Measurements from ENCODE around the gene MMP24OS. TPM values are rescaled to one million over a fixed set of nuclear protein-coding genes. Genes with fewer than 3 reads are reported as not detected.
A peak's percentile ranks its signal among the peaks of the same experiment; 100 is the strongest.

Gene MMP24OS
- total RNA-seq, 2 donors from 2014 or later, result 38.3 to 104 TPM

DNA sequence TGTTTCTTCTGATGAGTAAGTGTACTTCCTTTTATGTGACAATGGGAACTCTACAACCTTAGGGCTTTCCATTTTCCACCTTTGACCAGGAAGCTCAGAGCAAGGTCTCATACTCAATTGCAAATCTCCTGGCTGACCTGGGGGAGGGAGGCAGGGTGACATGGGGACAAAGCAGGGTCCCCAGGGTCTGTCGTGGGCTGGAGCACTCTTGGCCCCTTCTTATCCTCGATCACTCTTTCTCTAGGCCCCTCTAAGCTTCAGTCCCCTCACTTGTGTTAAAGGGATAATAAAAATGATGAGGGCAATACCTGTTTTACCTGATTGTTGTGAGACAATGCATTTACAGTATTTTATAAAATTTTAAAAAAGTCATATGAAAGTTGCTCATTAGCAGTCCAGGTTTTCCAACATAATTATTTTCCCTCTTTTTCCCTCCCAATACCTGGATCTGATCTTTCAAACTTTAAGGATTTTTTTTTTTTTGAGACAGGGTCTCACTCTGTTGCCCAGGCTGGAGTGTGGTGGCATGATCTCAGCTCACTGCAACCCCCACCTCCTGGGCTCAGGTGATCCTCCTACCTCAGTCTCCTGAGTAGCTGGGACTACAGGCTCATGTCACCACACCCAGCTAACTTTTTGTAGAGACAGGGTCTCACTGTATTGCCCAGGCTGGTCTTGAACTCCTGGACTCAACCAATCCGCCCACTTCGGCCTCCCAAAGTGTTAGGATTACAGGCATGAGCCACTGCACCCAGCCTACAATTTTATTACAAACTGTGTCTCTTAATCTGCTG, 22.7 kb upstream of the MMP24OS start:
- Mint-ChIP-seq H3K27me3 (no peaks in the 10 kb centered on the region), H3K36me3 (ENCODE audit: low read depth) (no peaks in the 10 kb centered on the region), H3K4me3 (no peak overlapping the region), H3K9me3 (no peaks in the 10 kb centered on the region), H3K4me1 (peaks cover 18% of the 10 kb centered on the region), H3K27ac (no peak overlapping the region)
- no peak for ATAC-seq (replicated peaks)

DNA sequence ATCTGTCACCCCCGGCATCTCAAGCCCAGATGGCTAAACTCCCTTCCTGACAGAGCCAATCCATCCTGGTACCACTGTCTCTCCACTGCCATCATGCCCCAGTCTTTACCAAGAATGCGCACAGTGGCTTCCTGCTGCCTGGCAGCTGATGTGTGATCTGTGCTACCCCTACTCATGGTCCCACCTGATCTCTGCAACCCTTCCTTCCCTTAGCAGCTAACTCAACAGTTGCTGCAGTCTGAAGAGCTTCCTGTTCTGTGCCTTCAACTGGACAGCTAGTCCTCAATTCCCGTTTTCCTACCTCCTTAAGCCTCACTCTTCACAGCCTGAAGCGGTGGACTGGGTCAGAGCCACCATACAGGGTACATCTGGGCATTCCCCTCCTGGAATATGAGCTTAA, 21.9 kb upstream of the MMP24OS start:
- ATAC-seq (replicated peaks), result no peak
- H3K4me3 Mint-ChIP-seq, result no peak overlapping the region

DNA sequence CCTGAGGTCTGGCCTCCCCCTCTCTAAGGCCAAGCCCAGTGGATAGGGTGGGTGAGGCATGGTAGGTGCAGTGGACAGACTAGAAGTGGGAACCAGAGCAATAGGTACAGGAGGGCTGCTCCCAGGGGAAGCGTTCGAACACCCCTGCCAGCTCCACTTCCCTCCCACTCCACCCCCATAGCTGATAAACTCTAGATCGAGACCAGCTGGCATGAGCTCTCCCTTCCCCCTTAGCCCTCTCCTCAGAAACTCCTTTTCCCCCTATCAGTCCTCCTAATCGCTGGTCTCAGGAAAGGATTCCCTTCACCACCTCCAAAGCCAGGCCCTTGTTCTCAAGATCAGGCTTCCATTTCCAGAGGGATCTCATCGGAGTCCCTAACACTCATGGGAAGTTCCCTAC, 20.3 kb upstream of the MMP24OS start:
- no peaks in the 10 kb centered on the region for H3K4me1 Mint-ChIP-seq
- H3K27ac Mint-ChIP-seq, result no peak overlapping the region
- H3K27me3 Mint-ChIP-seq, result peaks cover 4% of the 10 kb centered on the region
- no peak overlapping the region for H3K4me3 Mint-ChIP-seq
- no peaks in the 10 kb centered on the region for H3K36me3 Mint-ChIP-seq (ENCODE audit: low read depth)
- no peaks in the 10 kb centered on the region for H3K9me3 Mint-ChIP-seq
- ATAC-seq (replicated peaks), result no peak

More for the DNA sequence above, 21.9 kb upstream of the MMP24OS start:
- Mint-ChIP-seq H3K9me3 (no peaks in the 10 kb centered on the region), H3K36me3 (ENCODE audit: low read depth) (no peaks in the 10 kb centered on the region), H3K27ac (peak overlapping the region; percentile 23), H3K4me1 (peaks cover 9% of the 10 kb centered on the region), H3K27me3 (peaks cover 4% of the 10 kb centered on the region)

DNA sequence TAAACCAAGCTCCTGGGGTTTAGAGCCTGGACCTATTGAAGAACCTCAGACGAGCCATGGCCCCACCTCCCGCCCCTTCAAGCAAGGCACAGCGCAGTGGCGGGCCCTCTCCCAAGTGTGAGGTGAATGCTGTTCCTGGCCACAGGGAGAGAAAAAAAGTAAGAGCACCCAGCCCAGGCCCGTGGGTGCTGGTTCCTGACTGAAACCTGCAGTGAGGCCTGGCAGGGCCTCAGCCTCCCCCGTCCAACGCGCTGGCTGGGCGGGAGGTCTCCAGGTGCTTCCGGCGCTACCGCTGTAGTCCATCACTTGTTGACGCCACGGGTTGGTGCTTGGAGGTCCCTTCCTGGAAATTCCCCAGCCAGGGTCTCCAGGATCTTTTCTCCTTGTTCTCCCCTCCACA, 19.8 kb upstream of the MMP24OS start:
- ATAC-seq (replicated peaks), result no peak
- H3K27ac Mint-ChIP-seq, result no peak overlapping the region
- no peaks in the 10 kb centered on the region for H3K9me3 Mint-ChIP-seq
- no peaks in the 10 kb centered on the region for H3K36me3 Mint-ChIP-seq (ENCODE audit: low read depth)
- H3K27me3 Mint-ChIP-seq, result peaks cover 6% of the 10 kb centered on the region
- no peaks in the 10 kb centered on the region for H3K4me1 Mint-ChIP-seq
- H3K4me3 Mint-ChIP-seq, result no peak overlapping the region

DNA sequence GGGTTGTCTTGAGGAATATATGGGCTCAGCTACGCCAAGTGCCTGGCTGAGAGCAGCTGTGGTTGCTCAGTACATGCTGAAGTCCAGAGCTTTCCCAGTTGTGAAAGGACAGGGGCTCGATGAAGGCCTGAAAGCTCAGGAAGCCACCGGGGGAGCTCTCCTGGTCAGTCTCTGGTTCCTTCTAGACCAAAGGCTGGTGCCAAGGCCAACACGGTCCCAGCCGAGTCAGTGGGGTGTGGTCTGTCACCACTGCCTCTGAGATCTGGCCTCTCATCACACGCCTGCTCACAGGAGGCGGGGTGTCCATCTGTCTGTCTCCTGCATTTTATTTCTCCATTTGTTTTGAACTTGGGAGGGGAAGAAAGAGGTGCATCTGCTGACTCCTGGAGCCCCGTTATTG, 19.2 kb upstream of the MMP24OS start:
- Mint-ChIP-seq H3K27ac (no peak overlapping the region), H3K27me3 (peaks cover 10% of the 10 kb centered on the region), H3K9me3 (no peaks in the 10 kb centered on the region), H3K4me1 (no peaks in the 10 kb centered on the region), H3K4me3 (no peak overlapping the region), H3K36me3 (ENCODE audit: low read depth) (no peaks in the 10 kb centered on the region)
- ATAC-seq (replicated peaks), result no peak

DNA sequence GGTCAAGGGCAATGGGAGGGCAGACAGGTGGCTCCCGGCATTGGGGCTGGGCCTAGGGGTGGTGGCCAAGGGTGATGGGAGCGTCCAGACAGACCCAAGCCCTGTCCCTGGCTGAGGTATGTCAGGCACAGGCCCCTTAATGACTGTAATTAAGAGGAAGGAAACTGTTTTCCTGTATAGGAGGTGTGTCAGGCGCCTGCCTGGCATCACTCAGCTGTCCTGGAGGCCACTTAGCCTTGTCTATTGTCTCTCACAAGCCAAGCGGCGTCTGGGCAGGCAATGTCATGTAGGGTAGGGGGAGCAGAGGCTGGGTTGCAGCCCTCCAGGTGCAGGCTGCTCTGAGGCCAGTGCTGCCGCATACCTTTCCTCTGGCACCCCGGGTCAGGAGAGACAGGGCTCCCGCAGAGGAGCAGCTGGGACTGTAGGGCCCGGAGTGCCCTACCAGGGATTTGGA, 18.2 kb upstream of the MMP24OS start:
- H3K27ac Mint-ChIP-seq, result no peak overlapping the region
- ATAC-seq (replicated peaks), result no peak
- H3K9me3 Mint-ChIP-seq, result no peaks in the 10 kb centered on the region
- H3K4me1 Mint-ChIP-seq, result no peaks in the 10 kb centered on the region
- H3K4me3 Mint-ChIP-seq, result no peak overlapping the region
- no peaks in the 10 kb centered on the region for H3K36me3 Mint-ChIP-seq (ENCODE audit: low read depth)
- H3K27me3 Mint-ChIP-seq, result peaks cover 10% of the 10 kb centered on the region

DNA sequence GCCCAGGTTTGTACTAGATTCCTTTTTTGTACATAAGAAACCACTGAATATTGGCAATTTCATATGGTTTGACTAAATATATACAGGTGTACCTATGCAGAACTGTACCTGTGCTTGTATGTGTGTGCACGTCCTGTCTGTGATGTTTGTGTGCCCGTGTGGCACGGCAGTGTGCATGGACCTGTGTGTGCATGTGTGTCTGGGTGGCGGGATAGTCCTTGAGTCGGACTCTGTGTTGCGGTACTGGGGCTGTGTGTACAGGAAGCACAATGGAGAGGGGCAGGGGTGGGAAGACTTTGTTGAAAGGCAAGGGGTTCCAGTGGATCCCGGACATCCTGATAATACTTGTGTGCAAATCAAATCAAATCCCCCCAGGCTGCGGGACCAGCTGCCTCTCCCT, 17.8 kb upstream of the MMP24OS start:
- Mint-ChIP-seq H3K4me1 (no peaks in the 10 kb centered on the region), H3K27ac (no peak overlapping the region), H3K9me3 (no peaks in the 10 kb centered on the region), H3K4me3 (no peak overlapping the region), H3K27me3 (peaks cover 10% of the 10 kb centered on the region), H3K36me3 (ENCODE audit: low read depth) (no peaks in the 10 kb centered on the region)
- no peak for ATAC-seq (replicated peaks)

DNA sequence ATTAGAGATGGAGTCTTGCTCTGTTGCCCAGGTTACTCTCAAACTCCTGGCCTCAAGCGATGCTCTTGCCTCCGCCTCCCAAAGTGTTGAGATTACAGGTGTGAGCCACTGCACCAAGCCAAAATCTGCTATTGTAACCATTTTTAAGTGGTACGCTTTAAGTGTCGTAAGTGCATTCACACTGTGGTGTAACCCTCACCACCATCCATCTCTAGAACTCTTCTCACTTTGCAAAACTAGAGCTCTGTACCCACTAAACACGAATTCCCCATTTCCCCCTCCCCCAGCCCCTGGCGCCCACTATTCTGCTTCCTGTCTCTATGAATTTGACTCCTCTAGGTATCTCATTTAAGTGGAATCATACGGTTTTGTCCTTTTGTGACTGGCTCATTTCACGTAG, 17.1 kb upstream of the MMP24OS start:
- H3K27ac Mint-ChIP-seq, result no peak overlapping the region
- no peak overlapping the region for H3K4me3 Mint-ChIP-seq
- no peaks in the 10 kb centered on the region for H3K9me3 Mint-ChIP-seq

DNA sequence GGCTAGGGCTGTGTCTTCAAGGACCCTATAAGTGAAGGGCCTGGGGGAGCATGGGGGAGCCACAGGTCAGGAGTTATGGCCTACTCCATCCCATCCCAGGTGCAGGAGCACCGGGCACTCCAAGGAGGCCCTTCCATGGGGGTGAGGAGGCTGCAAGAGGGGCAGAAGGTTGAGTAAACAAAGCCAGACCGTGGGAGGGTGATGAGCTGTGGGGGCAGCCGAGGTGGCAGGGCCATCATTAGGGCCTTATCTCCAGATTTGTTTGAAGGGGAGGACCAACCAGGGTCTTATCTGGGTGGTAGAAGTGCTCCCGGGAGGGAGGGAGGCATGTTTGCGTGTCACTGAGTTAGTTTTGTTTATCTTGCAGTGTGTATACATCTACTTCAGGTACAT, 16.4 kb upstream of the MMP24OS start:
- Mint-ChIP-seq H3K9me3 (no peaks in the 10 kb centered on the region), H3K4me1 (no peaks in the 10 kb centered on the region), H3K27ac (no peak overlapping the region), H3K36me3 (ENCODE audit: low read depth) (no peaks in the 10 kb centered on the region), H3K27me3 (peaks cover 10% of the 10 kb centered on the region), H3K4me3 (no peak overlapping the region)
- ATAC-seq (replicated peaks), result no peak

More for the DNA sequence above, 17.1 kb upstream of the MMP24OS start:
- H3K4me1 Mint-ChIP-seq, result no peaks in the 10 kb centered on the region
- no peak for ATAC-seq (replicated peaks)
- peaks cover 10% of the 10 kb centered on the region for H3K27me3 Mint-ChIP-seq
- no peaks in the 10 kb centered on the region for H3K36me3 Mint-ChIP-seq (ENCODE audit: low read depth)

DNA sequence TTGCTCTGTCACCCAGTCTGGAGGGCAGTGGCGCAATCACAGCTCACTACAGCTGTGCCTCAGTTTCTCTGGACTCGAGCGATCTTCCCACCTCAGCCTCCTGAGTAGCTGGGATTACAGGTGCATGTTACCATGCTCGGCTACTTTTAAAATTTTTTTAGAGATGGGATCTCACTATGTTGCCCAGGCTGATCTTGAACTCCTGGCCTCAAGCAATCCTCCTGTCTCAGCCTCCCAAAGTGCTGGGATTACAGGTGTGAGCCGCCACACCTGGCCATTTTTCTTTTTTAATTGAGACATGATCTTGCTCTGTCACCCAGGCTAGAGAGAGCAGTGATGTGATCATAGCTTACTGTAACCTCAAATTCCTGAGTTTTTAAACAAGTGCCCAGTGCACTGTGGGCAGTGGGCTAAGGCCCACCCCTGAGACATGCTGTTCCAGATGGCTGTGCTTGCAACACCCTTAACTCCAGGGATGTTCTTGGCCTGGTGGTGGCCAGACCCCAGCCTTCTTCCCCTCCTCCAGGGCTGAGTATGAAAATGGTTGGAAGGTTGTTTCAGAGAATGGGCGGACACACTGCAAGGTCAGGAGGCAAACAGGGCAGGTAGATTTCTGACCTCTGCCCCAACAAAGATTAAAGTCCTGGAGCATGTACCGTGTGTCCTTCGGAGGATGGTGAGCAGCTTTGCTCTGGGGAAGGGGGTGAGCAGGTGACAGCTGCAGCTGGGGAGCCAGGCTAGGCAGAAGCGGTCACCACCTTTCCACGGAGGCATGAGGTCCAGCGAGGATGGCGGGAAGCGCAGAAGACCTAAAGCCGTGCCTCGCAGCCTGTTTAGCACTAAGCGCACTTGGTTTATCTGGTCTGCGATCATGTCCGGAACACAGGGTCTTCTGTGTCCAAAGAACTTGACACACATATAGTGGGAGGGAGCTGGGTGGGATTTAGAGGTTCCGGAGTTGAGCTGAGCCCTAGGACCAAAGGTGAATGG, 15.7 kb upstream of the MMP24OS start:
- no peak overlapping the region for H3K27ac Mint-ChIP-seq
- H3K36me3 Mint-ChIP-seq (ENCODE audit: low read depth), result no peaks in the 10 kb centered on the region
- no peak for ATAC-seq (replicated peaks)
- H3K27me3 Mint-ChIP-seq, result peaks cover 10% of the 10 kb centered on the region
- no peak overlapping the region for H3K4me3 Mint-ChIP-seq
- no peaks in the 10 kb centered on the region for H3K9me3 Mint-ChIP-seq
- H3K4me1 Mint-ChIP-seq, result no peaks in the 10 kb centered on the region

DNA sequence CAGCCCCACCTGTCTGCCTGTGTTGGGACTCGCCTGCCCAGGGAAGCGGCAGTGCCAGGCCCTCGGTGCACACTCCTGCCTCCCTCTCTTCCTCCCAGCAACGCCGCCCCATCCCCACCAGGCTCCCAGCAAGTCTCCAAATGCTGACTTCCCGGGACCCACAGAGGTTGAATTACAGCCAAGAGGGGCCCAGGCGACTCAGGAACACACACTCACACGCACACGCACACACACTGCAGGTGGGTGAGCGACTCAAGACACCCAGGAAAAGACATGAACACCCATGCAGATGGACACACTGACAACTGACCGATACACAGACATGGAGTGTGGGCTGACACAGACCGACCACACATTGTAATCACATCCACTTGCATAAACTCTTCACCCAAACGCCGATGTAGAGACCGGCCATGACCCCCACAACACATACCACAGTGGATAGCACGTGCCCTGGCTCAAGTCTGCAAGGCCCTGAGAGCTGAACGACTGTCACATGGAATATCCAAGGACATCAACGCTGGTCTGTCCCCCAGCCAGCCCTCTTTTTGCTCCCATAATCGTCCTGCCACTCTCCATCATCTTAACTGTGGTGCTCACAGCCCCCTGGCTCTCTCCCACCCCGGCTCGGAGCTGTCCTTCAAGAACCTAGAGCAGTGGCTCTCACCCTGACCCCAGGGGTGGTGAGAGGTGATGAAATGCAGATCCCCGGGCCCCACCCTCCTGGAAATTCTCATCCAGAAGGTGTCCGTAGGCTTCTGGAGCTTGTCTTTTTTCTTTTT, 14.8 kb upstream of the MMP24OS start:
- no peak for ATAC-seq (replicated peaks)
- Mint-ChIP-seq H3K9me3 (no peaks in the 10 kb centered on the region), H3K27ac (no peak overlapping the region), H3K36me3 (ENCODE audit: low read depth) (no peaks in the 10 kb centered on the region), H3K4me1 (no peaks in the 10 kb centered on the region), H3K27me3 (peaks cover 10% of the 10 kb centered on the region), H3K4me3 (no peak overlapping the region)

DNA sequence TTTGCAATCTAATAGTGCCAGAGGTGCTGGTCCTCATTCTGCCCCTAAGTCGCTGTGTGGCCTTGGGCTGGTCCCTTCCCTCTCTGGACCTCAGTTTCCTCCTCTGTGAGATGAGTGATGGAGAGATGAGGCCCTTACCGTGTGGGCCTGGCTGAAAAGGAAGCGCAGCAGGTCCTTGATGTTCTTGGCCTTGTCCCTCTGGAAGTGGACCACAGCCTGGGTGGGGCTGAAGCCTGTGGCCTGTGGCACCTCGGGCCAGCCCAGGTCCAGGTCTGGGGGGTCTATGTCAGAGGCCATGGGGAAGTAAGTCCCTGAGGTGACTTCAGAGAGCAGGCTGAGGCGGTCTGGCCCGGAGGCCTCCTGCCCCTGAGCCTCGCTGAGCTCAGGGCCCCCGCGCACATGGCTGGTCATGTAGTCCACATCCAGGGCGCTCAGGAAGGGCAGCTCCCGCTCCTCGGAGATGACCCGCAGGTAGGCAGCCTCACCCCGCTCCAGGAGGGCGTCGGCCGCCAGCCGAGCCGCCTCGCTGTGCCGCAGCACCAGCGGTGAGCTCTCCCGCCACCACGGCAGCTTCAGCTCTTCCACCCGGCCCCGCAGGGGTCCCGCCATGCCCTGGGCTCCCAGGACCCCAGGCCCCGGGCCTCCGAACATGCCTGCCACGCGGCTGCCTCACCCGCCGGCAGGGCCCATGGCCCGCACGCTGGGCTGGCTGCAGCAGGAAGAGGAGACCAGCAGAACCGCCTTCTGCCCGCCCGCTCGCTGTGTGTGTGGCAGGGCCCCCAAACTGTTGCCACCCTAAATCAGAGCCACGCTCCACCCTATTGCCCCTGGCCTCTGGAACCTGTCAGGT, 14.0 kb upstream of the MMP24OS start, which contains the start of gene FAM83C:
TSS of gene FAM83C (minus strand) at position 772 of the 850 bp plus-strand sequence. CDS start at position 651, 121 bp downstream.
- Mint-ChIP-seq H3K4me1 (no peaks in the 10 kb centered on the region), H3K36me3 (ENCODE audit: low read depth) (no peaks in the 10 kb centered on the region), H3K9me3 (no peaks in the 10 kb centered on the region), H3K27ac (no peak within 1 kb of the TSS), H3K4me3 (no peak within 1 kb of the TSS), H3K27me3 (peaks cover 10% of the 10 kb centered on the region)
- no peak for ATAC-seq (replicated peaks)

DNA sequence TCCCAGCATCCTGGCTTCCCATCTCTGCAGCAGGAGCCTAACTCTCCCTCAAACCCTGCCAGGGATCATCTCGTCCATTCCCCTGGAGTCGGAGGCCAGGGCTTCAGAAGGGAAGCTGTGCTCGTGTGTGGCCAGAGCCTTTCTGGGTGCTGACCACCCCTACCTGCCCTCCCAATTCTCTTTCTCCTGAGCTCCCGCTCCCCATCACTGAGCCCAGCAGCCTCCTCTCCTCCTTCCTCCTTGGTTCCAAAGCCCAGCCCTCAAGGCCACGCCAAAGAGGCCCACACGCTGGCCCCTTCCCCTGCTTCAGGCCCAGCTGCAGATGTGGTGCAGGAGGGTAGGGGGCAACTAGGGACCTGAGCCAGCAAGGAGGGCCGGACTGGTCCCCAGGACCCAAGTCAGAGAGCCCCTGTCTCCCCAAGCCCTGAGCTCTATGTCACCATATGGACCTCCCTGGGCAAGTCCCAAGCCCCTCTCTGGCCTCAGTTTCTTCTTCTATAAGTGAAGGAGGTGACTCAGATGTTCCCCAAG, 13.0 kb upstream of the MMP24OS start:
- no peaks in the 10 kb centered on the region for H3K9me3 Mint-ChIP-seq
- no peak overlapping the region for H3K4me3 Mint-ChIP-seq
- no peaks in the 10 kb centered on the region for H3K36me3 Mint-ChIP-seq (ENCODE audit: low read depth)
- peaks cover 10% of the 10 kb centered on the region for H3K27me3 Mint-ChIP-seq
- no peak for ATAC-seq (replicated peaks)
- H3K27ac Mint-ChIP-seq, result no peak overlapping the region
- peaks cover 2% of the 10 kb centered on the region for H3K4me1 Mint-ChIP-seq
